ENCODE measurements around the gene MIA3. TPM values are rescaled to one million over a fixed set of nuclear protein-coding genes. Genes with fewer than 3 reads are reported as not detected.

MIA3 gene
- total and polyA plus RNA-seq, 2 of the 4 experiments (the other 2 are of a cell fraction), result 35.0 to 45.4 TPM

GRCh38 chr1:222583079-222583478 lies 34.8 kb upstream of the MIA3 start:
- Histone ChIP-seq H2BK20ac (ENCODE audit: low read depth, low read length) (no peak overlapping the region), H3K9me1 (ENCODE audit: insufficient read depth, low read length) (0 out of 2 replicates have a peak, but pooled peaks cover 2% of the 10 kb centered on the region), H3K14ac (replicated peaks; ENCODE audit: low read depth, low read length) (no peak overlapping the region), H3K27ac (ENCODE audit: insufficient read depth, low read length) (no peak overlapping the region), H3K4me3 (ENCODE audit: insufficient read depth, low read depth, low read length) (no peak overlapping the region), H4K91ac (ENCODE audit: insufficient read depth, low read depth, low read length) (no peak overlapping the region), H3K4me1 (ENCODE audit: control insufficient read depth, insufficient read depth, low read length) (no peaks in the 10 kb centered on the region; the same call in 1 of the 2 replicates), H2BK15ac (ENCODE audit: low read depth, low read length) (no peak overlapping the region), H3K27me3 (ENCODE audit: control insufficient read depth, insufficient read depth, low read length) (no peaks in the 10 kb centered on the region), H4K5ac (ENCODE audit: low read depth, low read length) (no peak overlapping the region), H3K79me1 (ENCODE audit: low read depth in 1 of 2, low read length in 2 of 2) (peaks cover 4 to 13% of the 10 kb centered on the region in 2 experiments), H3K9me3 (ENCODE audit: control insufficient read depth, insufficient read depth, low read length) (no peaks in the 10 kb centered on the region), H3K4ac (ENCODE audit: low read depth, low read length) (no peak overlapping the region), H2AFZ (replicated peaks; ENCODE audit: low read length, poor library complexity) (no peak overlapping the region), H4K20me1 (ENCODE audit: insufficient read depth, low read length) (no peaks in the 10 kb centered on the region), H3K23ac (ENCODE audit: low read depth, low read length) (no peak overlapping the region), H3K9ac (ENCODE audit: low read depth, low read length) (no peak overlapping the region), H2AK9ac (replicated peaks; ENCODE audit: low read depth, low read length, poor library complexity) (no peak overlapping the region), H2BK5ac (ENCODE audit: low read depth, low read length, poor library complexity, severe bottlenecking) (no peak overlapping the region), H3K18ac (ENCODE audit: low read depth, low read length) (no peak overlapping the region), H2AK5ac (ENCODE audit: low read depth, low read length) (no peak overlapping the region), H3K56ac (ENCODE audit: extremely low read depth, insufficient read depth, low read length) (no peak overlapping the region), H3K4me2 (ENCODE audit: low read depth, low read length) (no peak overlapping the region), H3K36me3 (ENCODE audit: control insufficient read depth, insufficient read depth, low read length) (peaks cover 3% of the 10 kb centered on the region; the same call in 1 of the 2 replicates), H2BK120ac (ENCODE audit: low read depth, low read length) (no peak overlapping the region), H4K8ac (ENCODE audit: low read depth in 2 of 2, low read length in 2 of 2) (no peak overlapping the region)
- no peak for ATAC-seq (ENCODE audit: low read depth)
- ChIA-PET CTCF (no interaction called here), POLR2A (ENCODE audit: unreplicated experiment) (no interaction called here)
- in situ Hi-C loops (cut with MboI; ENCODE audit: low sequenced_read_pairs), result no loop called here
- TF ChIP-seq MAFK (IDR thresholded peaks at IDR 0.05; ENCODE audit: low read depth, low read length) (no peak), SMC3 (IDR thresholded peaks at IDR 0.05; ENCODE audit: low read depth, low read length) (no peak), MAZ (IDR thresholded peaks at IDR 0.05; ENCODE audit: borderline replicate concordance, low read depth, low read length) (no peak), ELK1 (IDR thresholded peaks at IDR 0.05; ENCODE audit: borderline replicate concordance, low read depth, low read length) (no peak), NFE2L2 (IDR thresholded peaks at IDR 0.05; ENCODE audit: low read depth, low read length) (no peak), CHD1 (IDR thresholded peaks at IDR 0.05; ENCODE audit: low read depth, low read length) (no peak), CTCF (conservative IDR thresholded peaks at IDR 0.05; ENCODE audit: low read depth, low read length) (no peak), CEBPB (IDR thresholded peaks at IDR 0.05; ENCODE audit: low read depth, low read length) (no peak), FOS (IDR thresholded peaks at IDR 0.05; ENCODE audit: low read depth, low read length) (no peak), RFX5 (IDR thresholded peaks at IDR 0.05; ENCODE audit: low read depth, low read length) (no peak), POLR2A (IDR thresholded peaks at IDR 0.05; ENCODE audit: low read depth, low read length) (no peak), BHLHE40 (IDR thresholded peaks at IDR 0.05; ENCODE audit: low read depth, low read length) (no peak), USF2 (IDR thresholded peaks at IDR 0.05; ENCODE audit: low read depth, low read length) (no peak), MXI1 (IDR thresholded peaks at IDR 0.05; ENCODE audit: borderline replicate concordance, low read depth, low read length) (no peak)
- BruUV-seq (replicated peaks), result no TSS peak
- WGBS, 2 experiments (ENCODE audit: extremely low coverage in 2 of 2, insufficient read length in 1 of 2), result 100% methylated on average over 1 of the region's 5 CpGs; no CpG with 5 or more reads in 1 of the 2 experiments
- DNase-seq, result no peak
- dilution Hi-C loops (cut with HindIII; ENCODE audit: low sequenced_read_pairs, unreplicated experiment), result no loop called here
- intact Hi-C loops (cut with micrococcal nuclease), result no loop called here
